Amygdala (tissue), 56 donors: ENCODE measurements around the gene GNG4.
"Not testable (repeated sequence)": the region's sequence is repeated elsewhere in the genome, so short reads cannot be mapped to it uniquely, and the experiment has no call there.

ENCODE experiments used
- DNase-seq, 56 donors: peaks; one replicate each; lab custom pipeline; 2025; lab: John Stamatoyannopoulos, UW

The GNG4 gene

DNA sequence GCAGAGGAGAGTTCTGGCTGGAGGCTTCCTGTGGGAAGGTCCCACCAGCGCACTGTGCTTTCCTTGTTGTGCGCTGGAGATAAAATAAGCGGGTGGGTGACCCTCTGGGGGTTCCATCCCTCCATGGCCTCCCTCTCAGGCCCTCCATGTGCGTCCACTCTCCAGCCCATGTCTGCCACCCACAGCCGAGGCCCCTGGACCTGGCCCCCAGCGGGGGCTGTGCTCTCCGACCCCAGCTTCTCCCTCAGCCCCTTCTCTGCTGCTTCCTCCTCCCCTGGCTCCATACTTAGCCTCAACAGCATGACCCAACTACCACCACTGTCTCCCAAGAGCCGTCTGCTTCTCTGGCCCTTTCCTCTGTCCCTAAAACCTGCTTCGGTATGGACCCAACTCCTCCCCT is 61.4 kb downstream of the GNG4 start:
- DNase-seq: no peak

DNA sequence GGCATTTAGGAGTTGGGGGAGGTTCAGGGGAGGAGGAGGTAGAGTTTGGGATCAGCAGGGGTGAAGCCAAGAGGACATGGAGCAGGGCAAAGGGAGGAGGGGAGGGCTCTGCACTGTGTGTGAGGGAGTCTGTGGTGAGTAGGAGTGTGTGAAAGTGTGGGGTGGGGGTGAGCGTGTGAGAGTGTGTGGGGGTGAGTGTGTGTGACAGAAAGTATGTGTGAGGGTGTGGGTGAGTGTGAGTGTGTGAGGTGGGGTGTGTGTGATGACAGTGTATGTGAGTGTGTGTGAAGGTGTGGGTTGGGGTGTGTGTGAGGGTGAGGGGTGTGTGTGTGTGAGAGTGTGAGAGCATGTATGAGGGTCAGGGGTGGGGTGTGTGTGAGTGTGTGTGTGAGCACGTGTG is 62.6 kb downstream of the GNG4 start:
- no peak for DNase-seq

DNA sequence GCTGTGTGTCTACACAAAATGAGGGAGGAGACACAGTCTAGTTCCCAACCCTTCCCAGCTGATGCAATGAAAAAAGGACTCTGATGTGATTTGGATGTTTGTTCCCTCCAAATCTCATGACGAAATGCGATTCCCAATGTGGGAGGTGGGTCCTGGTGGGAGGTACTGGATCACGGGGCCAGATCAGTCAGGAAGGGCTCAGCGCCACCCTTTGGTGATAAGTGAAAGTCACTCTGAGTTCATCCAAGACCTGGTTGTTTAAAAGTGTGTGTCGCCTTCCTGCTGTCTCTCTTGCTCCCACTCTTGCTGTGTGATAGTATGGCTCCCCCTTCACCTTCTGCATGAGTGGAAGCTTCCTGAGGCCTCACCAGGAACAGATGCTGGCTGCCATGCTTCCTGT is 63.2 kb downstream of the GNG4 start:
- no peak for DNase-seq

DNA sequence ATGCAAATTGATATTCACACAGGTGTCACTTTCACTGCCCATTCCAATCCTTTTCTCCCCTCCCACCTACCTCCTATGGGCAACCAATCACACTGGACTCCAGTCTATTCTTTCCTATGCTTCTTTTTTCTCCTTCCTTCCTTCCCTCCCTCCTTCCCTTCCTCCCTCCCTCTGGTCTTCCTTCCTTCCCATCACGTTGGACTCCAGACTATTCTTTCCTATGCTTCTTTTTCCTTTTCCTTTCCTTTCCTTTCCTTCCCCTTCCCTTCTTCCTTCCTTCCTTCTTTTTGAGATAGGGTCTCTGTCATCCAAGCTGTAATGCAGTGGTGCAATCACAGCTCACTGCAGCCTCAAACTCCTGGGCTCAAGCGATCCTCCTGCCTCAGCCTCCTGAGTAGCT is 64.6 kb downstream of the GNG4 start:
- DNase-seq: no peak

DNA sequence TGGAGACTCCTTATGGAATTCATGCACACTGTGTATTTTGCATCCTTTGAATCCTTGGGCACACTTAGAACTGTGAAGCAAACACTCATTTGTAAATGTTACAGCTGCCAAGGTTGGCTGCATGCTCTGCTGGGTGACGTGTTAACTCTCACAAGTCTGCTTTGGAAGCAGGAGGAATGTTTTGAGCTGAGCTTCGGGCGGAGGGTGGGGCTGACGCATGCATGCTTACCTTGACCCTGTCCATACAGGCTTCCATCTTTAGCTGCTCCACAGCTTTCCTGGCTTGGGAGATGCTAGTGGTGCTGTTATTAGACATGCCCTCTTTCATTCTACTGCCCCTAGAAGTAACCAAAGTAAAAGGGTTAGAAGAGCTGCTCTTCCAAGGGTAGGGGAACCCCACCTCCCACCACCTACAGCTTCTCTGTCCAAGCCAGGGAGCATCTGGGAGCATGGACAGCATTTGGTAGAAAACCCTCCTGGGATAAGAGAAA is 66.0 kb downstream of the GNG4 start:
- DNase-seq: peak in 9 of 56 donors; percentile 4 to 61 (median 23)

DNA sequence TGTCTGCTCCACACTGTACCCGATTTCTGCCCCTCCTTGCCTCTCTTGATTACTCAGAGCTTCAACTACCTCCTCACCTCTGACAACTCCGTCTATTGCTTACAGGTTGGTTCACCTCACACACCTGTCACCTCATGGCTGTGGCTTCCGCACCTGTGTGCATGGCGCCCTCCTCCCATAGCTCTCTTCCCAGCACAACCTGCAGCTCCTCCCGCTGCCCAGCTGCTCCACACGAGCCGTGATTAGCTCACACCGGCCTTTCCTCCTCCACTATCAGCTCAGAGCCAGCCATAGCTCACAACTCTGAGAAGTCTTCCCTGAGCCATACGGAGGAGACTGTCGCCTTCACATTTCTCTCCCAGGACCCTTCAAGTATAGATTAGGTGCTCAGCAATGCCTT is 67.5 kb downstream of the GNG4 start:
- no peak for DNase-seq

DNA sequence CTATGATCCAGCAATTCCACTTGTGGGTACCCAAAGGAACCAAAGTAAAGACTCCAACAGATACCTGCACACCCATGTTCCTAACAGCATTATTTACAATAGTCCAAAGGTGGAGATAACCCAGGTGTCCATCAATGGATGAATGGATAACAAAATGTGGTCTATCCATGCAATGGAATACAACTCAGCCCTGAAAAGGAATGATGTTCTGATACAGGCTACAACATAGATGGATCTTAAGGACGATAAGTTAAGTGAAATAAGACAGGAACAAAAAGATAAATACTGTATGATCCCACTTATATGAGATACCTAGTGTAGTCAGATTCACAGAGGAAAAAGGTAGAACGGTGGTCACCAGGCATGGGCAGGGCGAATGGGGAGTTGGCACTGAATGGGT is 69.7 kb downstream of the GNG4 start:
- no peak for DNase-seq

DNA sequence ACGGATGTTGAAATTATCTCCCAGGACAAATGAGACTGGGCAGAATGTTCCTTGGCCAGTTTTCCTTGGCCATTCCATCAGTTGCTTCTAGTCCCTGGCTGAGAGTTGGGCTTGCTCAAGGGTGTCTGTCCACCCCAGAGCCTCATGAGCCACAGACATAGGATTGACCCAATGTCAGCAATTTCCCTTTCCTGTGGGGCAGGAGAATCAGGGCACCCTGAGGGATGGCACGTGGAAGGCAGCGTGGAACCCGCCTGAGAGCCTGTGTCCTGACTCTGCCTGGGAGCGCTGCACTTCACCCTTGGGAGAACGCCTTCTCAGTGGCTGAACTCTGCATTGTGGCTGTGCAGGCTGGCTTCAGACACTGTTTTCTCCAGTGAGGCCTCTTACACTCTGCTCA is 74.0 kb downstream of the GNG4 start:
- no peak for DNase-seq

DNA sequence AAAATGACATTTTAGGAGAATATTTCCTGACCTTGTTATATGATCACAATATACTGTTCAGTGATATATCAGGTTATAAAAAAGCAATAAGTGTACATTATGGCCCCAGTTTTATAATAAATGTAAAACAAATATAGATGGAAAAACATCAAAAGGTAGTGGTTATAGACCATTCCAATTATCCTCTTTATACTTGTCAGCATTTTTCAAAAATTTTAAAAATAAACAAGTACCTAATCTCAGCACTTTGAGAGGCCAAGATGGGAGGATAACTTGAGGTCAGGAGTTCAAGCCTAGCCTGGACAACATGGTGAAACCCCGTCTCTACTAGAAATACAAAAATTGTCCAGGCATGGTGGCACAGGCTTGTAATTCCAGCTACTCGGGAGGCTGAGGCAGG is 75.7 kb downstream of the GNG4 start:
- no peak for DNase-seq

DNA sequence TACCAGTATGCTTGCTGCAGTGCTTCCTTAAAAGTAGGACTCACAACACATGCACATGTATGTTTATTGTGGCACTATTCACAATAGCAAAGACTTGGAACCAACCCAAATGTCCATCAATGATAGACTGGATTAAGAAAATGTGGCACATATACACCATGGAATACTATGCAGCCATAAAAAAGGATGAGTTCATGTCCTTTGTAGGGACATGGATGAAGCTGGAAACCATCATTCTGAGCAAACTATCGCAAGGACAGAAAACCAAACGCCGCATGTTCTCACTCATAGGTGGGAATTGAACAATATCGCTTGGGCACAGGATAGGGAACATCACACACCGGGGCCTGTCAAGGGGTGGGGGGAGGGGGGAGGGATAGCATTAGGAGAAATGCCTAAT is 76.6 kb downstream of the GNG4 start:
- DNase-seq: not testable (repeated sequence)

DNA sequence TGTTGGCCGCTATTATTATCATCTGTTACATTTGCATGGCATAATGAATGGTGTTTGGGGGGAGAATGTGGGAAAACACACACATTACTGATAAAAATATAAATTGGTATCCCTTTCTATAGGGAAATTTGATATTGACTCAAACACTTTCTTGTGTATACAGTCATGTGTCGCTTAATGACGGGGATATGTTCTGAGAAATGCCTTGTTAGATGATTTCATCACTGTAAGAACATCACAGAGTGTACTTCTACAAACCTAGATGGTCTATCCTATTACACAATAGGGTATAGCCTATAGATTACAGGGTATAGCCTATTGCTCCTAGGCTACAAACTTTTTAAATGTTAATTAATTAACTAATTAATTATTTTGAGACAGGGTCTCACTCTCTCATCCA is 78.1 kb downstream of the GNG4 start:
- DNase-seq: no peak

DNA sequence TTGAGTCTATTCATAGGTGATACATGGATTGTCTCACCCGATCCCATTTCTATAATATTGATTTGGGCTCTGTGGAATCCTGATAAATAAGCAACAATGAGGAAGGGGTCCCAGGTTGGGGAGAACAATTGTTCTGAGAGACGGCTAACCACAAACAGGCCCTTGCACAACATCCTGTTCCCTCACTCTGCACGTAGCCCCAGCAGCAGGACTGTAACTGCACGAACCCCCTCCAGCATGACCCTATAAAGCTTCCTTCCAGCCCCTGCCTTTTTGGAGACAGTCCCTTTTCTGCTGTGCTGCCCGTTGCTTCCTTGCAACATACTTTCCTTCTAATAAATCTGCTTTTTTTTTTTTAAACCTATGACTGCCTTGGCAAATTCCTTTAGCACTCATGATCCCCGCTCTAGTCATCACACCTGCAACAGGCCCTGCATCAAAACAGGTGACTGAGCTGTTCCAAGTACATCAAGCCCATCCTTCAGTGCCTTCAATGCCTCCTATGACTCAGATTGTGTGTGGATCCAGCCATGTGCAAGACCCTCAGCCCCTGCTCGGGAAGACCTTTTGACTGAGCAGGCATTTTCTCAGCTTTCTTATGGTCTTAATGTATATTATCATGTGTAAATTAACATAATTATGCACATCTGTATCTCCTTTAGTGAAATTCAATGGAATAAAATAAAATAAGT is 81.6 kb downstream of the GNG4 start:
- DNase-seq: no peak

DNA sequence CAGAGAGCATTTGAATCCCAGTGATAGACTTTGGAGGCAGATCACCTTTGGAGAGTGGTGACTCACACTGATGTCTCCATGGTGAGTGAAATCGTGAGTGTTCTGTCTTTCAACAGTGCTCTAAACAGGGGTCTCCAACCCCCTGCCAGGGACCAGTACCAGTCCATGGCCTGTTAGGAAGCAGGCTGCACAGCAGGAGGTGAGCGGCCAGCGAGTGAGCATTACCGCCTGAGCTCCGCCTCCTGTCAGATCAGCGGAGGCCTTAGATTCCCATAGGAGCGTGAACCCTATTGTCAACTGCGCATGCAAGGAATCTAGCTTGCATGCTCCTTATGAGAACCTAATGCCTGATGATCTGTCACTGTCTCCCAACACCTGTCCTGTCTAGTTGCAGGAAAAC is 83.5 kb downstream of the GNG4 start:
- no peak for DNase-seq

DNA sequence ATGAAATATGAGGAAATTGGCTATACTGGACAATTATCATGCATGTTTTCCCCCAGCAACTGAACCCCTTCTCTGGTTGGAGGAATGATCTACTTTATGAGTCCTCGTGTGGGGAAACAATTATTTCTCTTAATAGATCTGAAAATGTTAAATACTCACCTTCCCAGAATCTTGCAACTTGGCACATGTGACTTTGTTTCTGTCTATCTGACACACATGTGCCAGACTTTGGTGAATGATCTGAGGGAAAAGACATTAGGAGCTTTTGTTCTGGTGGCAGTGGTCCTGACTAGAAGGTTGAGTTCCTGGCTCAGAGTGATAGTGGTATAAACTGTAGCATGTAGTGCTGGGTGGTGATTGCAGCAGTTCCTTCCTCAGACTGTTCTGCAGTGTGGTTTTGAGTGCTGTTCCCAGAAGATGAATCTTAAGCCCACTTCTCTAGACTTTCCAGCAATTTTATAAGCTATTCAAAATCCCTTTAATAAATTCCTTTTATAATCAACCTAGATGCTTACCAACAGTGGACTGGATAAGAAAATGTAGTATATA is 86.0 kb downstream of the GNG4 start:
- no peak for DNase-seq

DNA sequence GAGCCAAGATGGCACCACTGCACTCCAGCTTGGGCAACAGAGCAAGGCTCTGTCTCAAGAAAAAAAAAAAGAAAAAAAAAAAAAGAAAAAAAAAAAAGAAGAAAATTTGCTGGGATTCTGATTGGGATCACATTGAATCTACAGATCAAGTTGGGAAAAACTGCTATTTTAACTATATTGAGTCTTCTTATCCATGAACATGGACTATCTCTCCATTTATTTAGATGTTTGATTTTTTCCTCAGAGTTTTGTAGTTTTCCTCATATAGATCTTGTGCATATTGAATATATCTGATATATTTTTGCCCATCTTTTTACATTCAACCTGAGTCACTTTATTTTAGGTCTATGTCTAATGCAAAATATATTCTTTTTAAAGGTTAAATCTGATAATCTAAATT is 87.0 kb downstream of the GNG4 start:
- no peak for DNase-seq

DNA sequence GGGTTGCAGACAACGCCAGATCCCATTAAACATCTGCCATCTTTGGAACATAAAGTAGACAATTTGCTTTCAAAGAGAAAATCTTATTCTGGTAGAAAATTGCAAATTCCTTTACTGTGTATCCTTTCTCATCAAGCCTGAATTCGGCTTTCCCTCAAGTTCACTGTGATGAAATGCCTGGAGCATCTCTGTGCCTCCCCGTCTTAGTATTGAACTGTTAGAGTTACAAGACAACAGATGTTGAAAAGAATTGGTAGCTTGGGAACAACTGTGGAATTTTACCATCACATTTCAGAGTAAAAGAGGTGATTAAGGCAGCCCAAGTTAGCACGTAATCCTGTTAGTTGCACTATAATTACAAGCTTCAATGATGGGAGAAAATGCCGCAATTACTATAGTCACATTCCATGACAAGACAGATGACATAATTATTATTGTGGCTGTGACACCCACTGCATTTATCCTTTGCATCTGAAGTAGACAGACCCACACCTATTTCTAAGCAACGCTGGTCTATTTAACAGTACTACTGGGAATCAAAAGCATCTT is 90.9 kb downstream of the GNG4 start:
- DNase-seq: no peak

DNA sequence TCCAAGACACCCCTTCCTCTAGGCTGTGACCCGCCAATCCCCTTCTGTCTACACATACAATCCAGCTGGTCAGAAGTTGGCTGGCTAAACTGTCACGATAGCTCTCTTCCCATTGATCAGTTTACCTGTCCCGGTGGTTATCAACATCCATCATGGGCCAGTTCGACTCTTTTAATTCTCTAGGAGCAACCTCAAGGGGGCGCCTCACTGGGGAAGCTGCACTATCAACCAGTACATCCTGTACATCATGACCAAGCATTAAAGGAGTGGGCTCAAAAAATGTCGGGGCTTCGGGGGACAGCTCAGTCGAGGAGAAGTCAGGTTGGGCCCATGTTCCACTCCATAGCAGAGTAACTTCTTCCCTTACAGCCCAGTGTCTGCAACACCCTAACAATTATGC is 92.1 kb downstream of the GNG4 start:
- DNase-seq: no peak

DNA sequence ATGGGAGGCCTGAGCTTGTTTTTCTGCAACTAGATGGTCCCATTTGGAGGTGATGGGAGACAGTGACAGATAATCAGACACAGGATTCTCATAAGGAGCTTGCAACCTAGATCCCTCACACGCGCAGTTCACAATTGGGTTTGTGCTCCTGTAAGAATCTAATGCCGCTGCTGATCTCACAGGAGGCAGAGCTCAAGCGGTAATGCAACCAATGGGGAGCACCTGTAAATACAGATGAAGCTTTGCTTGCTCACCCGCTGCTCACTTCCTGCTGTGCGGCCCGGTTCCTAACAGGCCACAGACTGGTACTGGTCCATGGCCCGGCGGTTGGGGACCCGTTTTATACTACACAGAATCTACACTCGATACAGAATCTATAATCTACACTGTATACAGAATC is 92.8 kb downstream of the GNG4 start:
- no peak for DNase-seq

DNA sequence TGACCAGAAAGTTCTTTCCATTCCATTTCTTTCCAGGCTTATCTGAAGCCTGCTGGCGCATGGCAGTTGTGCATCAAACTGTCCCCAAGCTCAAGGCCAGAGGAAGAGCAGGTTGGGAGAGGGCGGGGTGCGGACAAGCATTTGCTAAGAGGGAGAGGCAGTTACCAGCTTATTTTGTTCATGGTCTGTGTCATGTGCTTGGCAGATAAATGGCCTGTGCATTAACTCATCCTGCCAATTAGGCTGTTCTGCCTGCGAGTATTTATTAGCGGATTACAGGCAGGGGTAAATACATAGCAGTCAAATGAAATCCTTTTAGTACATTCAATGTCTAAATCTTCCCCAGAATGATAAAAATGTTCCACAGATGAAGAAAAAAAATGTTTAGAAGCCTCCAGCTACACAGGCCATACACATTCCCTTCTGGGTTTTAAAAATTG is 96.5 kb downstream of the GNG4 start:
- DNase-seq: no peak

DNA sequence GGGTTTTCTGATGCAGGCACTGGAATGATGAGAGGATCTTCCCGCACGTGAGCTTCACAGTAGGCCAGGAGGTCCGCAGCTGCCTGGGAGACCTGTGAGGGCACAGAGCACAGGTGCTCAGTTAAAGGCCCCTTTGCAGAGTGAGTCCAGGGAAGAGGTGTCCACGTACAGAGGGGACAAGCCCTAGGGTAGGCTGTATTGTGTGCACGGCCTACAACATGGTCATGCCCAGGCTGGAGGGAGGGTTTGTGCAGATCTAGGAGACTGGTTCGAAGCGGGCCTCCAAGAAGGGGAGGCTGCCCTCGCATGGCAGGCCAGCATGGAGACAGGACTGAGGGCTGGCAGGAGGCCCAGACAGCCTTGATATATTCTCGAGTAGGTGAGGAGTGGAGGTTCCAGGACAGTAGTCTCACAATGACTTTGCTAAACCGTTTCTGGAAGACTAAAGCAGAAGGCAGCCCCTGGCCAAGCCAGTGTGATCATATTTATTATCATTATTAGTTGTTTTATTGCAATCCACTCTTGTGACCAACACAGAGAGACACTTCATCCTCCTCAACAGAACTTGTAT is 97.4 kb downstream of the GNG4 start:
- DNase-seq: no peak

DNA sequence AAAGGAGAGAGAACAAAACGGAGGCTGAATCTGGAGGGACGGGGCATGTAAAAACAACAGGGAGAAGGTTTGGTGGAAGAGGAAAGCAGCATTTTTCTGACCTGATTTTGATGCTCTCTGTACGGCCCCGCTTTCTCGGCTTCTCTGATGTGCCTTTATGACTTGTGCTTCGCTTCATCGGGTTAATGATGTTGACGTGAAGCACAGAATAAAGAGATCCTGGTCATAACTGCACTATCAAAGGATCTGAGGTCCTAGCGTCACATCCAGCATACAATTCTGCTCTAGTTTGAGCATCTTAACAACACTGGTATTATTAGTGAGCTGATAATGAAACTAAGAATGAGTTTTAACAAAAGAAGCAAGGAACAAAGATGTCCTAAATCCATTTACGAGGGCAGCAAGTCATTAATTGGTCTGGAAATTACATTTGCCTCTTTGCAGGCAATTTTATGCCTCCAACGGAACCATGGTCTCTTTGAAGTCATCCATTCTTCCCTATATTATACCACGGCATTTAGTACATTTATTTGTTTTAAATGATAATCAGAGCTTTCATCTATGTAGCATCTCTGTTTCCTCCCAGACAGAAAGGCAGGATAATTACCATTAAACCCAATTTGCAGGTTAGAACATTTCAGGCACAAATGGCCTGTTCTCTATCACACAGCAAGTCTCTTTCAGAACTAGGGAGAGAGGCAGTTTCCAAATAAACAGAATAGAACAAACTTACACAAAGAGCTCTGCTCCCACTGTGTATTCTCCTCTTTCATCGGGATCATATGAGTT is 100.0 kb downstream of the GNG4 start:
- DNase-seq: no peak
